ENCODE results near the gene ANP32E. TPM values are rescaled to one million over a fixed set of nuclear protein-coding genes. Genes with fewer than 3 reads are reported as not detected.

Gene ANP32E
- polyA plus RNA-seq, 1 donor from 2014 or later, result 52.9 TPM

DNA sequence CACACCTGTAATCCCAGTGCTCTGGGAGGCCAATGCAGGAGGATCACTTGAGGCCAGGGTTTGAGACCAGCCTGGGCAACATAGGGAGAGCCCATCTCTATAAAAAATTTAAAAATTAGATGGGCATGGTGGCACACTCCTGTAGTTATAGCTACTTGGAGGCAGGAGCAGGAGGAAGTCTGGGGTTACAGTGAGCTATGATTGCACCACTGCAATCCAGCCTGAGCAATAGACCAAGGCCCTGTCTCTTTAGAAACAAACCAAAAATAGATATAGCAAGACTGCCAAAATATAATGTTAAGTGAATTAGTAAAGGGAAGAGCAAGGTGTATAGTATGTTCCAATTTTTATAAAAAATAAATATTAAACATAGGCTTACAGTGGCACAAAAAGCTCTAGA lies 57.4 kb downstream of the ANP32E start:
- H3K9me3 Mint-ChIP-seq, result no peaks in the 10 kb centered on the region
- H3K4me1 Mint-ChIP-seq, result no peaks in the 10 kb centered on the region
- H3K36me3 Mint-ChIP-seq, result peaks cover 2% of the 10 kb centered on the region

DNA sequence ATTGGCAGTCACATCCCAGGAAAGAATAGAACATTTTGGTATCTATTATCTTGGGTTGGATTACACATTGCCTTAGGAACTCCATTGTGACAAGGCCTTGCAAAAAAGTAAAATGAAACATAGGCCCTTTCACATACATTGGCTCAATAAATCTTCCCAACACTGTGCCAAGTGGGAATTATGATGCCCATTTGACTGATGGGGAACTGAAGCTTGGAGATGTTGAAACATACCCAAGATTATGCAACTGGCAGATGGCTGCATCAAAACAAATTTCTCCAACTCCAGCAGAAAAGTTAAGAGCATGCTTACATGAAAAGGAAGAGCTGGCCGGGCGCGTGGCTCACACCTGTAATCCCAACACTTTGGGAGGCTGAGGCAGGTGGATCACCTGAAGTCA lies 59.3 kb downstream of the ANP32E start:
- Mint-ChIP-seq H3K27me3 (no peaks in the 10 kb centered on the region), H3K27ac (no peak overlapping the region), H3K9me3 (no peaks in the 10 kb centered on the region), H3K4me1 (peaks cover 0 to 2% (median 0%) of the 10 kb centered on the region in 3 donors), H3K36me3 (peaks cover 3% of the 10 kb centered on the region), H3K4me3 (no peak overlapping the region)

More for the DNA sequence above, 57.4 kb downstream of the ANP32E start:
- H3K4me3 Mint-ChIP-seq, result no peak overlapping the region
- no peak overlapping the region for H3K27ac Mint-ChIP-seq
- no peaks in the 10 kb centered on the region for H3K27me3 Mint-ChIP-seq

DNA sequence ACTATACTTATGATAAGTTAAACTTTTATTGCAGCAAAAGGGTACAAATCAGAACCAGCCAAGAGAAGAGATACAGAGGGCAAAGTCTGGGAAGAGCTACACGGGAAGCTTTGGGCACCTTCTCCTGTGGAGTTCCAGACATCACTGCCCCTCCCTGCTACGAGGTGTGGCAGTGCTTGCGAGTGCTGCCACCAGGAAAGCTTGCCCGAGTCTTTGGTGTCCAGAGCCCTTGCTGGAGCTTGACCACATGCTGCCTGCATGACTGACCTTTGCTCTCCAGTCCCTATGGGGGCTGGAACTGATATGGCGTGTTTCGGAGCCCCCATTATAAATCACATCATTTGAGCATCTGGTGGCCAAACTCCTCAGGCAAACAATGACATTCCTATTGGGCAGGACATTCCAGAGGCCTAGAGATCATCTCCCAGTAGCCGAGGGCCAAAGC lies 62.7 kb downstream of the ANP32E start:
- no peak overlapping the region for H3K27ac Mint-ChIP-seq
- H3K36me3 Mint-ChIP-seq, result peaks cover 5% of the 10 kb centered on the region

DNA sequence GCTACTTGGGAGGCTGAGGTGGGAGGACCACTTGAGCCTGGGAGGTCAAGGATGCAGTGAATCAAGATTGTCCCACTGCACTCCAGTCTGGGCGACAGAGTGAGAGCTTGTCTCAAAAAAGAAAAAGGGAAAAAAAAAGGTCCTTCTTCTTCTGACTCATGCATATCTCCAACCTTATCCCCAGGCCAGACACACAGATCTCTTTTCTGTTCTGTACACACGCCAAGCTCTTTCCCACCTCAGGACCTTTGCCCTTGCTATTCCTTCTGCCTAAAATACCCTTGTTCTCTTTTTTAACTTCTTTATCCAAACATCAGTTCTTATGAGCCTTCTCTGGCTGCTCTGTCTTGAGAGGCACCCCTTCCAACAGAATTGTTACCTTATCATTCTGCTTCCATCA lies 64.1 kb downstream of the ANP32E start:
- Mint-ChIP-seq H3K36me3 (peaks cover 5% of the 10 kb centered on the region), H3K27ac (peak overlapping the region in 1 of 3 donors; percentile 39), H3K27me3 (peaks cover 2% of the 10 kb centered on the region), H3K4me1 (peaks cover 2 to 8% (median 5%) of the 10 kb centered on the region in 3 donors), H3K9me3 (no peaks in the 10 kb centered on the region), H3K4me3 (peak overlapping the region in 1 of 4 donors; percentile 75)

More for the DNA sequence above, 62.7 kb downstream of the ANP32E start:
- H3K4me1 Mint-ChIP-seq, result peaks cover 0 to 7% (median 3%) of the 10 kb centered on the region in 3 donors
- H3K27me3 Mint-ChIP-seq, result peaks cover 2% of the 10 kb centered on the region
- no peak overlapping the region for H3K4me3 Mint-ChIP-seq
- H3K9me3 Mint-ChIP-seq, result no peaks in the 10 kb centered on the region

DNA sequence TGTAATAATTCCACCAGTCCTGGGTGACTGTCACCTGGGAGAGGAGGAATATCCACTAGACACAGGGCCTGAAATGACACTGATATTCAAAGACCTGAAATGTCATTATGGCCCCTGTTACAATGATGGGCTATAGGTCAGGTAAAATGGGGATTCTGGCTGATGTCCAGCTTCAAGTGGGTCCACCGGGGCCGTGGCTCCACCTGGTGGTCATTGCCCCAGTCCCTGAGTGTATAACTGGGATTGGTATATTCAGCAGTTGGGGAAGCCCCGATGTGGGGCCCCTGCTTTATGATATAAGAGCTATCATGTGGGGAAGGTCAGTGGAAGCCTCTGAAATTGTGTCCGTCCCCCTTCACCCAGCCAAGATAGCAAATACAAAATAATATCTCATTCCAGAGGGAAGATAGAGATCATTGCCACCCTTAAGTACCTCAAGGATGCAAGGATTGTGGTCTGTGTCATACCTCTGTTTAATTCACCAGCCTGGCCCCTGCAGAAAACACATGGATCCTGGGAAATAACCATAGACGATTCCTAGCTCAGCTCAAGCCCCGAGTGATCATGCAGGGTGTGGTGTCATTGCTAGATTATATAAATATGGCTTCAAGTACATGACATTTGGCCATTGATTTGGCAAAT lies 66.8 kb downstream of the ANP32E start:
- Mint-ChIP-seq H3K4me3 (no peak overlapping the region), H3K27ac (no peak overlapping the region), H3K27me3 (peaks cover 2% of the 10 kb centered on the region), H3K36me3 (peaks cover 4% of the 10 kb centered on the region), H3K9me3 (no peaks in the 10 kb centered on the region), H3K4me1 (peaks cover 25 to 29% (median 28%) of the 10 kb centered on the region in 3 donors)

Other genes with a start within 250 kb of the ANP32E start
- gene OTUD7B, start 225.4 kb downstream of the ANP32E start, polyA plus RNA-seq, result 0.53 TPM
- 17.0 TPM for gene VPS45, start 168.3 kb downstream of the ANP32E start, polyA plus RNA-seq
- 102 TPM for gene PLEKHO1, start 86.2 kb downstream of the ANP32E start, polyA plus RNA-seq
- gene CA14, start 21.7 kb upstream of the ANP32E start, polyA plus RNA-seq, result 0.71 TPM
- 78.4 TPM for gene APH1A, start 32.9 kb upstream of the ANP32E start, polyA plus RNA-seq
- 2.9 TPM for gene C1orf54, start 36.7 kb upstream of the ANP32E start, polyA plus RNA-seq
- not detected for gene CIART, start 46.4 kb upstream of the ANP32E start, polyA plus RNA-seq
- gene MRPS21, start 57.7 kb upstream of the ANP32E start, polyA plus RNA-seq, result 79.3 TPM
- 26.2 TPM for gene PRPF3, start 85.4 kb upstream of the ANP32E start, polyA plus RNA-seq
- 34.1 TPM for gene RPRD2, start 128.0 kb upstream of the ANP32E start, polyA plus RNA-seq

All from IgD-negative memory B cell (primary cell).